SH-SY5Y (cell line): ENCODE results near the gene PDE1C.

Source experiments
- GATA2 ChIP-seq: IDR thresholded peaks from 2 replicates; pipeline ENCODE4 v1.6.1; 2011; ENCODE audit warnings: mild to moderate bottlenecking, low read depth, low read length
- GATA3 ChIP-seq: IDR thresholded peaks from 2 replicates; pipeline ENCODE4 v1.6.1; 2011; ENCODE audit warnings: low read depth, mild to moderate bottlenecking, low read length, moderate library complexity

PDE1C gene

GRCh38 chr7:32034052-32034451 lies 36.2 kb downstream of the PDE1C start:
- no peak for TF ChIP-seq GATA2

GRCh38 chr7:32033006-32033405 lies 37.2 kb downstream of the PDE1C start:
- TF ChIP-seq GATA2 (no peak), GATA3 (no peak)

DNA sequence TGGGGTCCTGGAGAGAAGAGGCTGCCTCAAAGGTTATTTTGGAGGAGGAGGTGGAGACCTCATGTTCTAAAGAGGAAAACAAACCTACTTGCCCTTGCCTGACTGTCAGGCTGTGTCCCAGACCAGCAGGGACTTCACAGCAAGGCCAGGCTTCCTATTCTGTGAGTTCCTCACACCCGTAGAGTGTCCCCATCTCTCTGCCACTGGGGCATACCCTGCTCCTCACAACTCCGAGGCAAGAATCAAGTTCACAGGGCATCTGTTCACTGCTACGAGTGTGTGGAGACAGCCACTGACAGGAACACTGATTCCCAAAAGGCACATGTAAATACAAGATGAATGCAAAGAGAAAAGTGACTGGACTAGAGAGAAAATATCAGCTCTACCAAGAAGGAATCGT lies 38.0 kb downstream of the PDE1C start:
- TF ChIP-seq GATA3 (no peak), GATA2 (no peak)

GRCh38 chr7:32030904-32031692 lies 39.1 kb downstream of the PDE1C start:
- TF ChIP-seq GATA3: no peak
- TF ChIP-seq GATA2: no peak

DNA sequence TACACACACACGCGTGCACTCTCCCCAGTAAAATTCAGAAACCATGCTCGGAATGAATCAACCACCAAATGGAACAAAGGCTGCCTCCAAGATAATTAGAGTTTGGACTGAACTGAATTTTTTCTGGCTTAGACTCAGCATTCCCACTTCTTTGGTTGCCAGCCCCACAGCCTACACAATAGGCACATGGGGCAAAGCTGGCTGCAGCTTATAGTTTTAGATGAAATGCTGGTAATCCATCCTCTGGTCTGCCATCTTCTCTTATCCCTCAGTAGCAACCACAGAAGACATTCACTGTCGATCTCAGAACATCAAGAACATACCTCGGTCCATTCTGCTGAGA lies 44.2 kb downstream of the PDE1C start:
- no peak for TF ChIP-seq GATA2
- no peak for TF ChIP-seq GATA3

- TF ChIP-seq GATA2: no peak
- no peak for TF ChIP-seq GATA3
Observed at GRCh38 chr7:32025381-32026082, 44.7 kb downstream of the PDE1C start.

GRCh38 chr7:32023376-32023775 lies 46.8 kb downstream of the PDE1C start:
- TF ChIP-seq GATA2 (no peak), GATA3 (no peak)

DNA sequence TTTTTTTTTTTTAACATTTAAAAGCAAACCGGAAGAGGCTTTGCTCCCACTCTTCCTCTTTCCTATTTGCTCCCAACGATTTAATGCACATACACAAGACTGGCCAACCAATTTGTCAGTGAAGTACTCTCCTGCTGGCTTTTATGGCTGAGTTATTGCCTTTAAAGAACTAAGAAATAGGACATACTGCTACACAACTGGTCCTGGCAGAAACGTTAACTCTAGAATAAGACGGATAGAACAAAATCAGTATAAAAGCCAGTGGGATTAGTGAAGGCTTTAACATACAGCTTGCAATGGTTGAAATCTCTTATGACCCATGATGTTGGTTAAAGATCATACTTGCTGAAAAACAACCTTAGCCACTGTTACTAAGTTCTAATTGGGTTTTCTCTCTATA lies 47.2 kb downstream of the PDE1C start:
- TF ChIP-seq GATA3: no peak
- no peak for TF ChIP-seq GATA2

DNA sequence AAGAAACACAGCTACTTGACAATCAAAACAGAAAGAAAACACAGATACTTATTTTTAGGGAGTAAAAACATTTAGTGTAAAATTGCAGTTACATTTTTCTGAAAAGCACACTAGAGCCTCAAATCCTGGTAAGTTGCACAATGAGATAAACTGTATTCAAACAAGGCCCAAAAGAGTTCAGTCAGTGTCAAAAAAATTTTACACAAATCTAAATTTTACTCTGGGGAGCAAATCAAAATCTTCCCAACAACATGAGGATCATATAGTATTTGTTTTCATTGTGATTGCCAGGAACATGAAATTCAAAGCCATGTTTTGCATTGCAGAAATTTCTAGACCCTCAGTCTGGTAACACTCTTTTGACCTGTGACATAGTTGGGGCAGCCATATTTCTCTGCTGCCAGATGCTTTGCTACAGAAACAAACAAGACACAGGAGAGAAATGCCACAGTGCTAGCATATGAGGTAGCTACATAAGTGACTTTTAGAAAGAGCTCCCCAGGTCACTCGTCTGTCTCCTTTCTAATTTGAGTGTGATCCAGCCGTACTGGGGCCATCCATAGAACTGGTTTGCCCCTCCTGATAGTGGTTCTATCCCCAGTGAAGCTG lies 49.6 kb downstream of the PDE1C start:
- TF ChIP-seq GATA3 (no peak), GATA2 (no peak)

- no peak for TF ChIP-seq GATA3
- TF ChIP-seq GATA2: no peak
Observed at GRCh38 chr7:32018845-32019578, 51.2 kb downstream of the PDE1C start.

- TF ChIP-seq GATA3 (no peak), GATA2 (no peak)
Observed at GRCh38 chr7:32015133-32015532, 55.1 kb downstream of the PDE1C start.

DNA sequence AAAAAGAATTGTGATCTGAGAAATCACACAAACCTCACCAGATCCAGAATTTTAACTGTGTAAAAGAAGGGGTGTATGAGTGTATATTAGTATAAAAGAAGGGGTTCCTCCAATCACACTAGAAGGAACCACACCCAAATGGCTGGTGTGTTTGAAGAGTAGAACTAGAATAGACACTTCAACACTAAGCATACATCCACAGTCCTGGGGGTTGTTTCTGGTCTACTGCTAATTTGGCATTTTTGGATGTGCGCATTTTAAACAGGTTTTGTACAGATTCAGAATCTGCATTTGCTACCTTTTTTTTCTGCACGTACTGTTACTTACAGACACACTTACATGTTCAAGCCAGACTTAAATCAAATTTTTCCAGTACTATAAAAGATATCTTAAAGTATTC lies 64.6 kb downstream of the PDE1C start:
- TF ChIP-seq GATA3 (no peak), GATA2 (no peak)

DNA sequence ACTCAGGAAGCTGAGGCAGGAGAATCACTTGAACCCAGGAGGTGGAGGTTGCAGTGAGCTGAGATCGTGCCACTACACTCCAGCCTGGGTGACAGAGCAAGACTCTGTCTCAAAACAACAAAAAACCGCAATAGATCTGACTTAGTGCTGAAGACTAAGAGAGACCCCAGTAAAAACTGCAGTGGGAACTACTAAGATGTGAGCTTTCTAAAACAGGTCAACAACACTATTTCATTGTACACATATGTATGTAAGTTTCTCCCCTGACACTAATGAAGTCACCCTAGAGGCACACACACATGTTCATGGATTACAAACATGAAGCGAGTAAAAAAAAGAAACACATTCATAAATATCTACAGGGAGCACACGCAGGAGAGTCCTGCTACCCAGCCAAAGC lies 68.3 kb downstream of the PDE1C start:
- TF ChIP-seq GATA2: no peak
- no peak for TF ChIP-seq GATA3

DNA sequence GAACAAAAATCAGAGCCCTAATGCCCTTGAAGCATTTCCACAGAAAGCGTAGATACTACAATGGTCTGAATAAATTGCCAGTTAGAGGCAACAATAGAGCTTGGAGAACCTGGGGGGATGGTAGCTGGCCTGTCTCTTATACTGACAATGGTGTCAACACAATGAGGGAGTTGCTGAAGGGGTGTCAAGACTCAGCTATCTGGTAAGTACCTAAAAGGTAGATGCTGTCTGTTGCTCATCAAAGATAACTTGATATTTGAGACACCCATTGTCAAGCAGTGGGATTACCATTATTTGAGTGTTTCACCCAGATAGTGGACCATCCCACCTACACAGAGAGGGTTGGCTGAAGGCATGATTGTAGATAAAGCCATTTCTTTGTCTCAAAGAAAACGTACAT lies 72.8 kb downstream of the PDE1C start:
- no peak for TF ChIP-seq GATA2
- no peak for TF ChIP-seq GATA3

DNA sequence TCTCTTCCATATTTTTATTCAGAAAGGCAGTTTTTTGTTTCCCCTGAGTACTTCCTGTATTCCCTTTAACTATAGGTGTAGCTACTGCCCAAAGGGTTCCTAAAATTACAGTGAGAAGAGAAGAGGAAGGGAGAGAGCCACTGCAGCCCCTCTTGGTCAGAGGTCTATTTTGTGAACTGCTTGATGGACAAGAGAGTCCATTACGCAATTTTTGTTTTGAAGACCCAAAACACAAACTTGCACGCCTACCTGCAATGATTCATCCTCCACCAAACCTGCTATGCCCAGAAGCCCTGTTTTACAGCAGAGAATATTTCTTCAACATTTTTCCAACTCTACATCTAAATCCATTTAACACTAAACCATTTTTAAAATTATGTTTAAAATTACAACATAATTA lies 75.1 kb downstream of the PDE1C start:
- TF ChIP-seq GATA2 (no peak), GATA3 (no peak)
